GM21825 (cell line): Measurements from ENCODE around the gene MKRN2.
A peak's percentile ranks its signal among the peaks of the same experiment; 100 is the strongest.
"Not testable (repeated sequence)": the region's sequence is repeated elsewhere in the genome, so short reads cannot be mapped to it uniquely, and the experiment has no call there.

Source experiments
- ATAC-seq: cut with Tn5 transposase; IDR thresholded peaks from one replicate; pipeline ENCODE4 v1.9.1; 2021; ENCODE audit warnings: mild to moderate bottlenecking, moderate library complexity; ENCODE audit not compliant: unreplicated experiment

MKRN2 gene

DNA sequence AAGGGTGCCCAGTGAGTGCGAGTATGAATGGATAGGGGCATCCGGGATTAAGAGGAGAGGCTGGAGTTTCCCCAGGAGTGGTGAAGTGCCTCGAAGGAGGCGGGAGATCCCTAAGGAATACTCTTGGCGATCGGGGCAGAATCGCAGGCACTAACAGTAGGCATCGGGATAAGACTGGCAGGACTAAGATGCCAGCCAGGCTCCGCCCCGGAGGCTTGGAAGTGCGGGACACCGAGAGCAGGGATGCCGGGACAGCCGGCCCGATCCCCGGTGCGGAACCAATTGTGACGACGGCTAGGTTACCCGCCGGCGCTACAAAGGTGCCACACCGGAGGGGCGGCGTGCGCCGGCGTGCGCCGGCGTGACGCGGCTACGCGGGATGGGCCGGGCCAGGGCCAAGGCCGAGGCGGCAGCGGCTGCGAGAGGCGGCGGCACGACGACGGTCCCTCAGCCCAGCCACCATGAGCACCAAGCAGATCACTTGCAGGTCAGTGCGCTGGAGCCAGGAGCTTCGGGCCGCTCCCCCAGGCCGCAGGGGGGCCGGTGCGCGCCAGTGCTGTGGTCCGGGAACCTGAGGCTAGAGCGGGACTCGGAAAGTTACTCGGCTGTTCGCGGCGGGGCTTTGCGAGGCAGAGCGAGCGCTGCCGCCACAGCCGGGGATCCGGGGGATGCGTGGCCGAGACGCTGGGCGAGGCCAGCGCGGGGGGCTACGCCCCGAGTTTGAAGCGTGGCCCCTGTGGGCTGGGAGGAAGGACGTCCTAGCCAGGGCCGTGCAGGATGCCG lies at the start of gene MKRN2:
Gene MKRN2, plus strand, starts transcription at position 398 of the 783 bp plus-strand sequence. Its CDS starts 64 bp downstream, at position 462.
- ATAC-seq, result peak; percentile 82

- ATAC-seq, result no peak
Measured at GRCh38 chr3:12507591-12508281, 49.2 kb upstream of the MKRN2 start.

- ATAC-seq, result no peak
Measured at GRCh38 chr3:12508291-12508700, 48.6 kb upstream of the MKRN2 start.

GRCh38 chr3:12509466-12509865 lies 47.4 kb upstream of the MKRN2 start:
- no peak for ATAC-seq

DNA sequence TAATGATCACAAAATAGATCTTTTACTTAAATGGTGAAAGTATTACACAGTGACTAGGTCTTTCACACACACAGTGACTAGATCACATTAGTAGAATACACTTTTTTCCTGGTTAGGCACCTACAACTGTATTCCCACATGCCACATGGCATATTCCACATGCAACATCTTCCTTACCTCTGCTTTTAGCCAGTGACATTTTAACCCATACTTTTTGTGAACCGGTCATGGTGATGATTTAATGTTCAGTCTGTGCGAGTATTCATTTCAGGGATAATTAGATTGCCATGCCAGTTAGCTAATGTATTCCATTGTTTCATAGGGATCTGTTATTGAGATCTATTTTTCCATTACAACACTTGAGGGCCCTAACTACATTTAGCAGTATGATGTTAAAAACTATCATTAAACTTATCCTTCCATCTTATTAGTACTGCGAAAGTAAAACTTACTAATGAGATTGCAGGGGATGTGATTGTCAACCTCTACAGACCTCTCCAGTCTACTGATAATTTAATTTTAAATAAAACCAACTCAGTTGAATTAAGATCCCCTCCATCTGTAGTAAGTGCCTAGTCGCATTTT lies 44.3 kb upstream of the MKRN2 start:
- no peak for ATAC-seq

- ATAC-seq, result no peak
Measured at GRCh38 chr3:12513694-12514446, 43.0 kb upstream of the MKRN2 start.

DNA sequence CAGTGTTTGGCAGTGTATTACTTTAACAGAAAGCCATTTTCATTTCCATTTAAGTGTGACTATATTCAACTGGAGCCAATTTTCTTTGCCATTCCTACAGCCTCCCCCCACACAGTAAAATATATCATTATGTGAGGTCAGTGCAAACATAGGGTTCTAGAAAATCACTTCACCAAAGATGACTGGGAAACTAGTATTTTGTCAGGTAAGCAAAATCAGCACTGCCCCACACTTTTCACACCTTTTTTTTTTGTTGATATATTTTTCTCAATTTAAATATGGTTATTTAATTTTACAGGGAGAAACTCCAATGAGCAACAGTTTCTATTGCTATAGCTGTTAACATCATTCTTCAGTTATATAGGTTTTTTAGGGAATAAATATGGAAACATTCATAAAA lies 41.3 kb upstream of the MKRN2 start:
- ATAC-seq, result no peak

- ATAC-seq, result no peak
Measured at GRCh38 chr3:12516873-12517272, 40.0 kb upstream of the MKRN2 start.

GRCh38 chr3:12518261-12519028 lies 38.4 kb upstream of the MKRN2 start:
- no peak for ATAC-seq

DNA sequence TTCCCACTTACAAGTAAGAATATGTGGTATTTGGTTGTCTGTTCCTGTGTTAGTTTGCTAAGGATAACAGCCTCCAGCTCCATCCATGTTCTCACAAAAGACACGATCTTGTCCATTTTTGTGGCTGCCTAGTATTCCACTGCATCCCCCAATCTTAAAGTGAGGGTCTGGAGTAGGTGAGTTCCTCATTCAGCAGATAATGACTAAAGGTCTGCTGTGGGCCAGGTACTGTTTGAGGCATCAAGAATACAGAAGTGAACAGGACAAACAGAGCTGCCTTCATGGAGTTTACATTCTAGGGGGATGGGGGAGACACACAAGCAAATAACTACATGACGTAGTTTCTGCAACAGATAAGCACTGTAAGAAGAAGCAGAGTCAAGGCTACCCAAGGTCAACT lies 35.9 kb upstream of the MKRN2 start:
- no peak for ATAC-seq

- no peak for ATAC-seq
Measured at GRCh38 chr3:12522721-12523120, 34.2 kb upstream of the MKRN2 start.

- no peak for ATAC-seq
Measured at GRCh38 chr3:12527757-12528143, 29.1 kb upstream of the MKRN2 start.

DNA sequence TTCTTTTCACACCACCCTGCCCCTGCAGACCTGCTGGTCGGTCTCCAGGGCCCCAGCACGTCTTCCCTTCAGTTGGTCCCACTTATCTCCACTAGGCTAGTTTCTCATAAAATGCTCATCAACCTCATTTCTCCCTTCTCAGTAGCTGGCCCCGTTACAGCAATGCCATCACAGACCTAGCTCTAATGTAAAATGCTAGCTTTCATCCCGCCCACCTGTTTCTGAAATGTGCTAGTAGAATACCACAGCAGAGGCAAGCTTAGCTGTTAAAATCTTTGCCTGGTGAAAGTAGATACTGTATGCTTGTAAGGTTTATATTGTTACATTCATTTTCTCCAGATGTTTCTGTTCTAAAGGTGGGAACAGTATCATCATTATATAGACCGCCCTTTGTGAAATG lies 24.7 kb upstream of the MKRN2 start:
- no peak for ATAC-seq

DNA sequence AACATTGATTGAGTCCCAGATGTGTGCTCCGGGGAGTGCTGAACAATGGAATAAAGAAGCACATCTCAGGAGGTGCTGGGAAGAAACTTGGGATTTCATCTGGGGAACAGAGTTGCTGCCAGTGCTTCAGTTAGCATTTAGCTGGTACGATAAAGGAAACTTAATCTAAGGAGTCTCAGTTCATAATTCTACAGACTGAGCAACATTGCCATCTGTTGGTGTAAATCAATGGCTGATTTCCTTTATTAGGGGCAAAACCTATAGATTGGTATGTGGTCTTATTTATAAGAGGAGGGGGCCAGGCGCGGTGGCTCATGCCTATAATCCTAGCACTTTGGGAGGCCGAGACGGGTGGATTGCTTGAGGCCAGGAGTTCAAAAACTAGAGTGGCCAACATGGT lies 20.5 kb upstream of the MKRN2 start:
- ATAC-seq, result no peak

- no peak for ATAC-seq
Measured at GRCh38 chr3:12541625-12542024, 15.3 kb upstream of the MKRN2 start.

DNA sequence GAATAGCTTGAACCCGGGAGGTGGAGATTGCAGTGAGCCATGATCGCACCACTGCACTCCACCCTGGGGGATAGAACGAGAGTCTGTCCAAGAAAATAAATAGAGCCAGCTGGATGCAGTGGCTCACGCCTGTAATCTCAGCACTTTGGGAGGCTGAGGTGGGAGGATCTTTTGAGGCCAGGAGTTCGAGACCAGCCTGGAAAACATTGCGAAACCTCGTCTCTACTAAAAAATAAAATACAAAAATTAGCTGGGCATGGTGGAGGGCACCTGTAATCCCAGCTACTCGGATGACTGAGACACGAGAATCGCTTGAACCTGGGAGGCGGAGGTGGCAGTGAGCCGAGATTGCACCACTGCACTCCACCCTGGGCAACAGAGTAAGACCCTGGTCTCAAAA lies 13.4 kb upstream of the MKRN2 start:
- ATAC-seq, result not testable (repeated sequence)

GRCh38 chr3:12544652-12545472 lies 12.0 kb upstream of the MKRN2 start:
- ATAC-seq, result no peak

DNA sequence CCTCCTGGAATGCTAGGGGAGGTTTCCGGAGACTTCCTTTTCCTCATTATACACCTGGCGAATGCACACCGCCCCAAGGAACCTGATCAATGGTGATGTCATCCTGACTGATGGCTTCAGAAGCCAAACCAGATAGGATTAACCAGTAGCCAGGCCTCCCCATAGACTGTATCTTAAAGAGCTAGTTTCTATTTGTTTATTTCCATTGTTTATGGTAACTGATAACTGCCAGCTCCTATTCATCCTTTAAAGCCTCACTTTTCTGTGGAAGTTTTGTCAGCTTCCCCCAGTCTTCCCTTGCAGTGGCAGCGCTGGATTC lies 11.5 kb upstream of the MKRN2 start, which contains the start of gene MKRN2OS:
Gene MKRN2OS, minus strand, starts transcription at position 27 of the 319 bp plus-strand sequence. CDS start 35 bp downstream, outside the sequence.
- ATAC-seq, result no peak

DNA sequence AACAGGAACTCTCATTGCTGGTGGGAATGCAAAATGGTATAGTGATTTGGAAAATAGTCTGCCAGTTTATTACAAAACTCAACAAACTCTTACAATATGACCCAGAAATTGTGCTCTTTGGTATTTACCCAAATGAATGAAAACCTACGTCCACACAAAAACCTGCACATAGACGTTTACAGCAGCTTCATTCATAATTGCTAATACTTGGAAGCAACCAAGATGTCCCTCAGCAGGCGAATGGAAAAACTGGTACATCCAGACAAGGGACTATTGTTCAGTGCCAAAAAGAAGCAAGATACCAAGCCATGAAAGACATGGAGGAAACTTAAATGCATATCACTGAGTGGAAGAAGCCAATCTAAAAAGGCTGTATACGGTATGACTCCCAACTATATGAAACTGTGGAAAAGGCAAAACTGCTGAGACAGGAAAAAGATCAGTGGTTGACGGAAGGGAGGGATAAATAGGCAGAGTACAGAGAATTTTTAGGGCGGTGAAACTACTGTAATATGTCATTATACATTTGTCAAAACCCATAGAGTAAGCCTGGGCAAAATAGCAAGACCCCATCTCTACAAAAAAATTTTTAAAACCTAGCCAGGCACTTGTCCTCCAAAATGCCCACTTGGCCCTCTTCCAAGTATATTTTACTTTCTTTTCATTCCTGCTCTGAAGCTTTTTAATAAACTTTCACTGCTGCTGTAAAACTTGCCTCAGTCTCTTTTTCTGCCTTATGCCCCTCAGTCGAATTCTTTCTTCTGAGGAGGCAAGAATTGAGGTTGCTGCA lies 6.7 kb upstream of the MKRN2 start:
- ATAC-seq, result no peak
